ENCODE measurements around the gene LTBP1. TPM values are rescaled to one million over a fixed set of nuclear protein-coding genes. Genes with fewer than 3 reads are reported as not detected.

LTBP1 gene
- total and polyA plus RNA-seq, 2 experiments from 2014 or later: 15.7 to 49.8 TPM

GRCh38 chr2:33130054-33130447 lies 183.3 kb downstream of the LTBP1 start:
- TF ChIP-seq ZNF462 (CRISPR knock-in tag; IDR thresholded peaks at IDR 0.05) (no peak), NANOG (IDR thresholded peaks at IDR 0.05; ENCODE audit: borderline replicate concordance) (no peak), EZH2 (IDR thresholded peaks at IDR 0.05; ENCODE audit: low read depth, unreplicated experiment) (no peak), STAT1 (IDR thresholded peaks at IDR 0.05; ENCODE audit: unreplicated experiment) (no peak), CTCF (conservative IDR thresholded peaks at IDR 0.05; ENCODE audit: low read depth in 2 of 2) (no peak), REST (IDR thresholded peaks at IDR 0.05; ENCODE audit: unreplicated experiment) (no peak), EZH2phosphoT487 (IDR thresholded peaks at IDR 0.05; ENCODE audit: unreplicated experiment) (no peak), POLR2AphosphoS5 (IDR thresholded peaks at IDR 0.05; ENCODE audit: low read depth) (no peak), ZNF114 (CRISPR knock-in tag; IDR thresholded peaks at IDR 0.05) (no peak), JUNB (IDR thresholded peaks at IDR 0.05; ENCODE audit: unreplicated experiment) (no peak), CREB1 (CRISPR knock-in tag; IDR thresholded peaks at IDR 0.05; ENCODE audit: low read depth) (no peak), ETS1 (IDR thresholded peaks at IDR 0.05) (no peak), ZNF331 (CRISPR knock-in tag; IDR thresholded peaks at IDR 0.05; ENCODE audit: low read depth) (no peak)
- Histone ChIP-seq H3K27me3 (ENCODE audit: insufficient read depth) (no peaks in the 10 kb centered on the region), H3K36me3 (ENCODE audit: insufficient read depth) (no peaks in the 10 kb centered on the region), H3K4me3 (no peak overlapping the region), H3K9me2 (ENCODE audit: insufficient read depth) (0 out of 2 replicates have a peak, but pooled peaks cover 4% of the 10 kb centered on the region), H3K27ac (ENCODE audit: low read depth) (no peak overlapping the region), H4K20me1 (replicated peaks; ENCODE audit: insufficient read depth) (no peaks in the 10 kb centered on the region), H3K4me1 (ENCODE audit: insufficient read depth) (no peaks in the 10 kb centered on the region), H2AFZ (no peak overlapping the region), H3K79me2 (replicated peaks; ENCODE audit: insufficient read depth) (no peaks in the 10 kb centered on the region), H3F3A (replicated peaks; ENCODE audit: low read depth) (no peaks in the 10 kb centered on the region), H3K4me2 (no peak overlapping the region)
- H3K36me3 Mint-ChIP-seq (ENCODE audit: low read depth): no peaks in the 10 kb centered on the region
- DNase-seq (ENCODE audit: low spot score) (no peak), ATAC-seq (no peak)
- H3K4me1 Mint-ChIP-seq: peaks cover 8% of the 10 kb centered on the region
- H3K27ac Mint-ChIP-seq: no peak overlapping the region
- no peak overlapping the region for H3K4me3 Mint-ChIP-seq
- H3K27me3 Mint-ChIP-seq (ENCODE audit: insufficient read depth, low read depth, poor library complexity): peaks cover 3% of the 10 kb centered on the region
- H3K9me3 Mint-ChIP-seq: no peaks in the 10 kb centered on the region

Data from GM23338 (cell line).